Measurements from ENCODE around the gene KBTBD13.
"Not testable (repeated sequence)": the region's sequence is repeated elsewhere in the genome, so short reads cannot be mapped to it uniquely, and the experiment has no call there.

The KBTBD13 gene

GRCh38 chr15:65071381-65071811, 5.2 kb upstream of the KBTBD13 start:
- DNase-seq: no peak

DNA sequence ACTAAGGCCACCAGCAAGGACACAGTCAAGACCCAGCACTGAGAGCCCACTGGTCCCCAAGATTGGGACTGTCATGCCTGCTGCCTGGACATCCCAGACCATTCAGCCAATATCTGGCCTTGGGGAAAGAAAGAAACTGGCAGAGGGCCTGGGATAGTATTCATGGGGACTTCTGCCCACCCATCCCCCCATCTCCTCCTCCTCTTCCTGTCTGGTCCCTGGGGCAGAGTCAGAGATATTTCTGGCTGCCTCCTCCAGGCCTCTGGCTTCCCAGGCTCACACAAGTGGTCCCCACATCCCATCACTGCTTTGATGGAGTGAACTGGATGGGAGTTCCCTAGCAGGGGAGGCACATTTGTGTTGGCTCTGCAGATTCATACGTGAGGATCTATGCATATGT, 4.5 kb upstream of the KBTBD13 start:
- no peak for DNase-seq

GRCh38 chr15:65072617-65073016, 3.9 kb upstream of the KBTBD13 start:
- no peak for DNase-seq

DNA sequence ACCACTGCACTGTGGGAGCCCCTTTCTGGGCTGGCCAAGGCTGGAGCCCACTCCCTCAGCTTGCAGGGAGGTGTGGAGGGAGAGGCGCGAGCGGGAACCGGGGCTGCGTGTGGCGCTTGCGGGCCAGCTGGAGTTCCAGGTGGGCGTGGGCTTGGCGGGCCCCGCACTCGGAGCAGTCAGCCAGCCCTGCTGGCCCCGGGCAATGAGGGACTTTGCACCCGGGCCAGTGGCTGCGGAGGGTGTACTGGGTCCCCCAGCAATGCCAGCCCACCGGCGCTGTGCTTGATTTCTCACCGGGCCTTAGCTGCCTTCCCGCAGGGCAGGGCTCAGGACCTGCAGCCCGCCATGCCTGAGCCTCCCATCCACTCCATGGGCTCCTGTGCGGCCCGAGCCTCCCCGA, 1.6 kb upstream of the KBTBD13 start:
- not testable (repeated sequence) for DNase-seq

GRCh38 chr15:65075607-65076395, 745 bp upstream of the KBTBD13 start:
- not testable (repeated sequence) for DNase-seq

DNA sequence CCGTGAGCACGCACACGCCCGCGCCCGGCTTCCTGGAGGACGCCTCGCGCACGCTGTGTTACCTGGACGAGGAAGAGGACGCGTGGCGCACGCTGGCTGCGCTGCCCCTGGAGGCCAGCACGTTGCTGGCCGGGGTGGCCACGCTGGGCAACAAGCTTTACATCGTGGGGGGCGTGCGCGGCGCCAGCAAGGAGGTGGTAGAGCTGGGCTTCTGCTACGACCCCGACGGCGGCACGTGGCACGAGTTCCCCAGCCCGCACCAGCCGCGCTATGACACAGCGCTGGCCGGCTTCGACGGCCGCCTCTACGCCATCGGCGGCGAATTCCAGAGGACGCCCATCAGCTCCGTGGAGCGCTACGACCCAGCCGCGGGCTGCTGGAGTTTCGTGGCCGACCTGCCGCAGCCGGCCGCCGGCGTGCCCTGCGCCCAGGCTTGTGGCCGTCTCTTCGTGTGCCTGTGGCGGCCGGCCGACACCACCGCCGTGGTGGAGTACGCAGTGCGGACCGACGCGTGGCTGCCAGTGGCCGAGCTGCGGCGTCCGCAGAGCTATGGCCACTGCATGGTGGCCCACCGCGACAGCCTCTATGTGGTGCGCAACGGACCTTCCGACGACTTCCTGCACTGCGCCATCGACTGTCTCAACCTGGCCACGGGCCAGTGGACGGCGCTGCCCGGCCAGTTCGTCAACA, 890 bp downstream of the KBTBD13 start:
- DNase-seq: no peak

- DNase-seq: peak; percentile 26
Measured at GRCh38 chr15:65077981-65078352, 1.4 kb downstream of the KBTBD13 start.

GRCh38 chr15:65079580-65079979, 3.0 kb downstream of the KBTBD13 start:
- no peak for DNase-seq

GRCh38 chr15:65081270-65081669, 4.7 kb downstream of the KBTBD13 start:
- DNase-seq: no peak

DNA sequence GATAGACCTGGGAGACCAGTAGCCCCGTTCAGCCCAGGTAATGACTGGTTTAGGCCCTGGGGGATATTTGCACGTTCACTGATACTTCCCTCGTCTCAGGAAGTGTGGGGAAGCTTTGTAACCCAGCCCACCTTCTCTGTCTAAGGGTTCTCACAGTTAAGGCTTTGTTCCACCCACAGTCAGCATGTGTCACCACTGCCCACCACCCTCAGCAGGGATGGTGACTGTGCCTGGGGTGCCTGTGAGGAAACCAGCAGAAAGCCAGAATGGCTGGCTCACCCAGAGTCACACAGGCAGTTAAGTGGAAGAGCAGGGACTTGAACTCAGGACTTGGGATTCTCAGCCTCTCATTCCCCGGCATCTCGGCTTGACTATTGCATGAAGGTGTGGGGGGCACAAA, 5.2 kb downstream of the KBTBD13 start:
- peak; percentile 16 for DNase-seq

- peak; percentile 71 for DNase-seq
Measured at GRCh38 chr15:65082303-65082953, 5.9 kb downstream of the KBTBD13 start.

DNA sequence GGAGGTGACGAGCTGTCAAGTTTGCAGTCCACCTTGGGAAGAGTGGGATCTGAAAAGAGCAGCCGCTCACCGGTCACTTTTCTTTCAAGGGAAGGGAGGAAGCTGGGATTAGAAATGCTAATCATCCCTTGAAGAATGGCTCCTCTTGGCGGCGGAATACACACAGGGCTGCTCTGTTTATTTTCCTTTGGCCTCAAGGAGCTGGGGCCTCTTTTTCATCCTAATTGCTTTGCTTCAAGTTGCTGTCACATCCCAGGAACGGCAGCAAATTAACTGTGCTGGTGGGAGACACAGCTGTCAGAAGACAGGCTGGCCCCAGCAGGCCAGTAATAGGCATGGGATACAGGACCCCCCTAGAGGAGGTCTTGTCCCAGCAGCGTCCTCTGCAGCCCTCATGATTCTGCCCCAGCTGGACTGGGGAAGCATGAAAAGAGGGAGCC, 6.7 kb downstream of the KBTBD13 start:
- DNase-seq: peak; percentile 46

DNA sequence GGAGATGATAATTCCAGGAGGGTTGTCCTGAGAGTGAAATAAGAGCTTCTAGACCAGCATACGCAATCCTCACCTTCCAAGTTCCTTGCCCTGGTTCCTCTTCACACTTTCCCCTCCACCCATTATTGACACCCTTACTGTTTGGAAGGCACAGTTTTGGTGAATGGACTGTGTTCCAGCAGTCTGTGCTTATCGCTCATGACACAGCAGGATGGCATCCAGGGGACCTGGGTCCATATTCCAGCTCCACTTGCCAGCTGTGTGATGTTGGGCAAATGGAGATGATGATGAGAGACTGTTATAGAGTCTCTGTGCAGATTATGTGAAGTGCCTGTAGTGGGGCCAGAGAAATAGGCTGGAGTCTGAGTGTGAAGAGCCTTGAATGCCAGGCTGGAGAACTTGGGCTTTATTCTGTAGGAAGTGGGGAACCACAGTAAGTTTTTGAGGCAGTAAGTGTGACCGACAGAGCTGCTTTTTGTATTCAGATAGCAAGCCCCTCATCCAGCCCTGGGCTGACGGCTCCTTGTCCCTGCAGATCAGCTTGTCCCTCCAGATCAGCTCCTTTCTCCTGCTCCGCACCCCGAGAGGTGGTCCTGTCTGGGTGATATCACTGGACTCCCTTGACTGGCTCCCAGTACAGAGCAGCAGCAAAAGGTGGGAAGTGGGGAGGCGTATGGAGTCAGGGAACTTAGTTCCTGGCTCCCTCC, 8.1 kb downstream of the KBTBD13 start:
- no peak for DNase-seq

GRCh38 chr15:65085207-65085753, 8.7 kb downstream of the KBTBD13 start:
- DNase-seq: no peak

DNA sequence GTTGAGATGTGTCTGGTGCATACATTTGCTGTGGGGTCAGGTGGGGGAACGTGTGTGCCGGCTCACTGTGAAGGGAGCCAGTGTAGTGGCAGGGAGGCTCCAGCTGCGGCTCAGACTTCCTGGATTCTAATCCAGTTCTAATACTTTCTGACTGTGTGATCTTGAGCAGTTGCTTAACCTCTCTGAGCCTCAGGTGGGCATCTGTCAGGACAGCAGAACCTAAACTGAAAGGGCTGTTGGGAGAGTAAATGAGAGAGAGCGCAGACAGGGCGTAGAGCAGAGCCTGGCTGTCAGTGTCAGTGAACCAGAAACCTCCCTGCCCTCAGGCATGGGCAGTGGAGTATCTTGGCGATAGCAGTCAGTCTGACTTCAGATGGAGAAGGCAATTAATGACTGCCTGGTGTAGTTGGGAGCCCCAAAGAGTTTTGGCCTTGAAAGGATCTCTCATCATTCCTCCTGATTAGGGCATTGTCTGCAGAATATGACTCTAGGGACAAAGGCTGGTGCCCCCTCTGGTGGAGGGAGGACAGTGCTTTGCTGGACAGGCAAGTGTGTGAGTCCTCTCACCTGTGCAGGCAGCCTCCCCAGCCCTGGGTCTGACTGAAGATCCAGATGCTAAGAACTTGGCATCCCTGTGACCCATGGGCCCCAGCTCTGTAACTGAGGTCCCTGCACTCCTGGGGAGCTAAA, 9.6 kb downstream of the KBTBD13 start:
- DNase-seq: peak; percentile 61

GRCh38 chr15:65086680-65087111, 10.2 kb downstream of the KBTBD13 start:
- peak; percentile 50 for DNase-seq

- peak; percentile 60 for DNase-seq
Measured at GRCh38 chr15:65087411-65087810, 10.9 kb downstream of the KBTBD13 start.

DNA sequence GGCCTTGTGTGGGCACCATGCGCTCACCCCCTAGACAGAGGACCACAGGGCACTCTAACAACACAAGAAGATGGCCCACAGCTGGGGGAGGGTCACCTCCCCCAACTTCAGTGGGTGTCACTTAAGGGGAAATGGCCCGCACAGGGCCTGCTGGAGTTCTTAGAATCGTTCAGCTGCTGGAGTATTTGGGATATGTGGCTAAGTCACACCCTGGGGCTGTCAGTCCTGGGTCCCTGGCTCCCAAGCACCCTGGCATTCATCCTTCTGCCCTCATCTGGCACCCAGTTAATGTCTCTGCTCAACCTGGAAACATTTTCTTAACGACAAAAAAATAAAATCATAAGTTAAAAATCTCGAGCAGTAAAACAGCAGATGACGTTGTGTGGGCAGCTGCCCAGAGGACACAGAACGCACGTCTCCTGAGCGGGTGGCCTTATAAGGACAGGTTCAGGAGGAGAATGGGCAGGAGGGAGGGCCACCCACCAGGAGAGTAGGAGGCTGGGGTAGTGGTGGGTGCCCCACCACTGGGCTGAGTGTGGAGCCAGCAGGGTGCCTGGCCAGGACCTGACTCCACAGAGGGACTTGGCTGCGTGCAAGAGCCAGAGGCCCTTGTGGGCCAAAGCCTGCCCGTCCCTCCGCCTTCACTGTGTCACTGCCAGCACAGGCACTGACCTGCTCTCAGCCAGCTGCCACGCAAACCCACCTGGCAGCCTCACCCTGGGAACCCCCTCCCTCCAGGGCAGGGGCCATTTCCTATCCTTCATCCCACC, 11.5 kb downstream of the KBTBD13 start:
- DNase-seq: no peak

GRCh38 chr15:65088643-65089021, 12.1 kb downstream of the KBTBD13 start:
- DNase-seq: no peak

DNA sequence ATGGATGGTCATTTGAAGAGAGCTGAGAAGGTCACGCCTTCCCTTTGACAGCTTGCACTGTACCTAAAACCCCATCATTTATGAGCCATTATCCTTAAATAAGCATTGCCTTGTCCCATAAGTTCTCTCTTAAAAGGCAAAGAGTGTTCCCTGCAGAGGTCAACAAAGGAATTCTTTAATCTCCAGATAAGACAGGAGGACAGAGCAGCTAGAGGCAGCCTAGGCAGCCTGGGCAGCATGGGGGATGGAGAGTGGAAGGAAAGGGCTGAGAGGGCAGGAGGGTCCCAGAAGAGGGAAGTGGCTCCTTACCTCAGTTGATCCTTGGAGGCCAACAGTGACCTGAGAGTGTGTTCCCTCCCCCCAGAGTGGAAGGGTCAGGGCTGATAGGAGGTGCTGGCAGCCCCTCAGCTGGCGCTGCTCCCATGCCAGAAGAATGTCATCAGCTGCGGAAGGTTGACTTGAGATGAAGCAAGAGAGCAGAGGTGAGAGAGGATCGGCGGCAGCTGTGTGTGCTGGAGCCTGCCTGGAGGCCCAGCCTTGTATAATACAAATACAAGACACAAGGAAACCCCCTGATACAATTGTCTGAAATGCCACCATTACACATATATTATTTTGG, 12.8 kb downstream of the KBTBD13 start:
- DNase-seq: no peak

Data from NCI-H69 (cell line).